ENCODE results near the gene TMEM184A. TPM values are rescaled to one million over a fixed set of nuclear protein-coding genes. Genes with fewer than 3 reads are reported as not detected.

Gene TMEM184A
- total and polyA plus RNA-seq, 4 experiments from 2014 or later, result not detected

DNA sequence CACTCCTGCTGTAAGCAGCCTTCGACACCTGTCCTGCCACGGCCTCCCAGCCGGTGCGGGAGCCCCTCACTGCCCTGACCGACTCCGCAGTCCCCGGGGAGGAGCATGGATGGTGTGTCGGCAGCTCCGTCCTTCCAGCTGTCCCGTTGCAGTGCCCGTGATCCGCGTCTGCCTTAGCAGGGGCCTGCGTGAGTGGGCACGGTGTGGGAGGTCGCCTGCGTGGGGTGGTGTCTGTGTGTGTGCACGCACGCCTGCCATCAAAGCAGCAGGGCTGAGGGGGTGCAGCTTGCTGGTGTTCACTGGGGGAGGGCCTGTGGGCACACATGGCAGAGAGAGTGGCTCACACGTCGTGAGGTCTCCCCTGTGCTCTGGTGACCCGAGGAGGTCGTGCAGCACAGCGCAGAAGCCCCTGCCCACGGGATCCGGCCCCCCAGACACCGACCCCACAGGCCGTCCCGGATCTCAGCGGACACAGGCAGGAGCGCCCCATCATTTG is 15.2 kb downstream of the TMEM184A start:
- no peaks in the 10 kb centered on the region for H3K27me3 ChIP-seq (ENCODE audit: insufficient read depth, low read length)
- Mint-ChIP-seq H3K36me3 (peaks cover 14 to 29% of the 10 kb centered on the region in 2 donors), H3K4me1 (peaks cover 0 to 7% (median 3%) of the 10 kb centered on the region in 4 donors), H3K4me3 (no peak overlapping the region), H3K27me3 (no peaks in the 10 kb centered on the region), H3K9me3 (no peaks in the 10 kb centered on the region), H3K27ac (peak overlapping the region in 1 of 7 donors; percentile 65)
- ChIA-PET CTCF (ENCODE audit: partially characterized antibody) (no interaction called here), POLR2A (ENCODE audit: partially characterized antibody) (no interaction called here)
- intact Hi-C loops (cut with micrococcal nuclease), result no loop called here
- DNase-seq, result peak in 1 of 5 donors; percentile 38
- peaks cover 6% of the 10 kb centered on the region for H3K4me1 ChIP-seq (ENCODE audit: insufficient read depth, low read length)
- no peak overlapping the region for H3K27ac ChIP-seq (ENCODE audit: low read depth, low read length)
- H3K36me3 ChIP-seq (ENCODE audit: insufficient read depth, low read length), result peaks cover 18% of the 10 kb centered on the region
- H3K4me3 ChIP-seq (ENCODE audit: low read length in 2 of 2), result no peak overlapping the region
- no peaks in the 10 kb centered on the region for H3K9me3 ChIP-seq (ENCODE audit: control insufficient read depth in 1 of 2, low read length in 2 of 2)

DNA sequence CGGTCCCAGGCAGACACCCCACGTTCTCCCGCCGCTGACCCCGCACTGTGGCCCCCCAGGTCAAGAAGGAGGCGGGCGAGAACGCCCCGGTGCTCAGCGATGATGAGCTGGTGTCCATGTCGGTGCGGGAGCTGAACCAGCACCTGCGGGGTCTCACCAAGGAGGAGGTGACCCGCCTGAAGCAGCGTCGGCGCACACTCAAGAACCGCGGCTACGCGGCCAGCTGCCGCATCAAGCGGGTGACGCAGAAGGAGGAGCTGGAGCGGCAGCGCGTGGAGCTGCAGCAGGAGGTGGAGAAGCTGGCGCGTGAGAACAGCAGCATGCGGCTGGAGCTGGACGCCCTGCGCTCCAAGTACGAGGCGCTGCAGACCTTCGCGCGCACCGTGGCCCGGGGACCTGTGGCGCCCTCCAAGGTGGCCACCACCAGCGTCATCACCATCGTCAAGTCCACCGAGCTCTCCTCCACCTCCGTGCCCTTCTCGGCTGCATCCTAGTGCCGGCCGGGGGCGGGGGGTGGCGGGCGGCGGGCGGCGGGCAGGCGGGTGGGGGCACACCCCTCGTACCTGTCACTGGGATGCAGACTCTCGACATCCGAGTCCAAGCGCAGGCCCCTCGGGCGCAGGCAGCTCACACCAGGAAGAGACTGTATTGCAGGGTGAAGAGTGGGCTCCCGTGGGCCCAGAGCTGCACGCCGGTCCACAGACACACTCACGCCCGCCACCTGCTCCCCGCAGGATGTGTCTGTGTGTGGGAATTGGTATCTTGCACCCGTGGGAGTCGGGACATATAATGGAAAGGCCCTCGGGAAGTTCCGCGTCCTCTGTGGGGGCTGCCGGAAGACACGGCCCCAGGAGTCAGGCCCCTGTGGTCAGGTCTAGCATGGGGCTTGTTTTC is 15.9 kb downstream of the TMEM184A start:
- Histone ChIP-seq H3K36me3 (ENCODE audit: insufficient read depth, low read length) (peaks cover 18% of the 10 kb centered on the region), H3K4me1 (ENCODE audit: insufficient read depth, low read length) (peaks cover 6% of the 10 kb centered on the region), H3K4me3 (ENCODE audit: low read length in 2 of 2) (no peak overlapping the region), H3K9me3 (ENCODE audit: control insufficient read depth in 1 of 2, low read length in 2 of 2) (no peaks in the 10 kb centered on the region), H3K27ac (ENCODE audit: low read depth, low read length) (no peak overlapping the region), H3K27me3 (ENCODE audit: insufficient read depth, low read length) (no peaks in the 10 kb centered on the region)
- Mint-ChIP-seq H3K4me1 (peaks cover 0 to 7% (median 3%) of the 10 kb centered on the region in 4 donors), H3K27ac (no peak overlapping the region), H3K9me3 (no peaks in the 10 kb centered on the region), H3K4me3 (no peak overlapping the region), H3K36me3 (peaks cover 14 to 29% of the 10 kb centered on the region in 2 donors), H3K27me3 (no peaks in the 10 kb centered on the region)
- CTCF ChIA-PET (ENCODE audit: partially characterized antibody), result no interaction called here
- intact Hi-C loops (cut with micrococcal nuclease), result no loop called here
- peak in 1 of 5 donors; percentile 9 for DNase-seq
- POLR2A ChIA-PET (ENCODE audit: partially characterized antibody), result interaction anchor here (0.8 kb wide), 1 partner anchor 825 kb away, joined by 3 read pairs; no protein-coding TSS in a partner anchor

DNA sequence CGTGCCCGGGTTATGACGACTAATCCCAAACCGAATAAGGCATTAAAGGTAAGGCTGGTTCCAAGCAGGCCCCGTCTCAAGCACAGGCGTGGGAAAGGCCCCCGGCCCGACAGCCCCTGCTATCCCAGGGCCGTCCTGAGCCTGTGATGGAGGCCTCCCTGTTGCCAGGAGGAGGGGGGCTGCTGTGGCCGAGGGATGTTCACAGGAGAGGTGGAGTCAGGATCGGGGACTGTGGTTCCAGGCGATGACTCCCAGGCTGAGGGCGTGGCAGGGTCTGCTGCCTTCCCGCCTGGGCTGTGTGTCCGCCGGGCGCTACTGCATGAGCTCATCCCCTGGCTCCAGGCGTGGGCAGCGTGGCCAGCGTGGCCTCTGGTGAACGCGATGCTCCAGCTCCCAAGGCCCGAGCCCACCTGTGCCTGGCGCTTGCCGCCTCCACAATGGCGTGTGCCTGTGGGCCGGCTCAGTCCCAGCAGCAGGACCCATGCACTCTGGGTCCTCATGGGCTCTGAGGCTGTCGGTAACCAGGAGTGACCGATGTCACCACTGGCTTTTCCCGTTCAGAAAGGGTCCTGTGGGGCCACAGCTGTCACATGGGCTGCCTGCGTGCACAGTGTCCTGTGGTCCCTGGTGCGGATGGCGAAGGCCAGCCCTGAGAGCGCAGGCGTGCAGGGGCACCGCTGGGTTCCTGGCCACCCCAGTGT is 16.7 kb downstream of the TMEM184A start:
- Histone ChIP-seq H3K27me3 (ENCODE audit: insufficient read depth, low read length) (no peaks in the 10 kb centered on the region), H3K4me3 (ENCODE audit: low read length in 2 of 2) (no peak overlapping the region), H3K36me3 (ENCODE audit: insufficient read depth, low read length) (peaks cover 18% of the 10 kb centered on the region), H3K27ac (ENCODE audit: low read depth, low read length) (no peak overlapping the region), H3K4me1 (ENCODE audit: insufficient read depth, low read length) (peaks cover 6% of the 10 kb centered on the region), H3K9me3 (ENCODE audit: control insufficient read depth in 1 of 2, low read length in 2 of 2) (no peaks in the 10 kb centered on the region)
- CTCF ChIA-PET (ENCODE audit: partially characterized antibody), result no interaction called here
- Mint-ChIP-seq H3K27ac (peak overlapping the region in 1 of 7 donors; percentile 30), H3K4me3 (no peak overlapping the region), H3K27me3 (no peaks in the 10 kb centered on the region), H3K9me3 (no peaks in the 10 kb centered on the region), H3K36me3 (peaks cover 14 to 29% of the 10 kb centered on the region in 2 donors), H3K4me1 (peaks cover 0 to 11% (median 3%) of the 10 kb centered on the region in 4 donors)
- POLR2A ChIA-PET (ENCODE audit: partially characterized antibody), result interaction anchor here (0.8 to 1.0 kb wide), 2 partner anchors 31 to 826 kb away, joined by 3 to 7 read pairs; partner anchors contain the start of gene PSMG3
- DNase-seq, result peak in 1 of 5 donors; percentile 17
- intact Hi-C loops (cut with micrococcal nuclease), result no loop called here

DNA sequence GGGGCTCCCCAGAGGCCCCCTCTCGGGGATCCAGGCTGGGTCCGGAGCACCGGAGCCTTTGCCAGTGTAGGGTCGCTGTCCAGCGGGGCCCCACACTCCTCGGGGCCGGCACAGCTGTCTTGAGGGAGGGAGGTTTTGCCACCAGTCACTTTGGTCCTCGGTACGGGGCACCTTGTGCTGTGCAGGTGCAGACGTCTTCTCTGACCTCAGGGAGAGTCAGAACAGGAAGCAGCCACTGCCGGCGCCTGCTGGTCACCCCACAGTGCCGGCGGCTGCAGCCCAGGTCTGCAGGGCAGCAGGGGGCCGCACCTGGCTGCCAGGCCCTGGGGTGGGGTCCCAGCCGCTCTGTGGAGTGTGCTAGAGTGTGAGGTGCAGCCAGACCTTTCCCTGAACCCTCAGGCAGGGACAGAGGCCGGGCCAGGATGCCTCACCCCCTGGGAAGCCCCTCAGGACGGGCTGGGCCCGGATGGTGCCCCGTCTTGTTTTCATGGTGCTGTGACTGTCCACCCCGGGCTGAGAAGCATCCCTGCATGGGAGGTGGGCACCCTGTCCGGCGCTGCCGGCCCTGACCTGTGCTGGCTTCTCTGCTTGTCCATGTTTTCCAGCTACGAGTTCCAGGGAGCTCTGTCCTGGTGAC is 17.3 kb downstream of the TMEM184A start:
- Mint-ChIP-seq H3K27ac (peak overlapping the region in 2 of 7 donors; percentile 30 to 41), H3K4me3 (no peak overlapping the region), H3K36me3 (peaks cover 14 to 29% of the 10 kb centered on the region in 2 donors), H3K4me1 (peaks cover 2 to 18% (median 3%) of the 10 kb centered on the region in 4 donors), H3K9me3 (no peaks in the 10 kb centered on the region), H3K27me3 (no peaks in the 10 kb centered on the region)
- ChIA-PET CTCF (ENCODE audit: partially characterized antibody) (no interaction called here), POLR2A (ENCODE audit: partially characterized antibody) (interaction anchor here (1.0 kb wide), 1 partner anchor 32 kb away, joined by 7 read pairs; the partner anchor contains the start of gene PSMG3)
- intact Hi-C loops (cut with micrococcal nuclease), result no loop called here
- peak in 1 of 5 donors; percentile 35 for DNase-seq
- Histone ChIP-seq H3K36me3 (ENCODE audit: insufficient read depth, low read length) (peaks cover 18% of the 10 kb centered on the region), H3K4me3 (ENCODE audit: low read length in 2 of 2) (no peak overlapping the region), H3K27ac (ENCODE audit: low read depth, low read length) (no peak overlapping the region), H3K27me3 (ENCODE audit: insufficient read depth, low read length) (no peaks in the 10 kb centered on the region), H3K9me3 (ENCODE audit: control insufficient read depth in 1 of 2, low read length in 2 of 2) (no peaks in the 10 kb centered on the region), H3K4me1 (ENCODE audit: insufficient read depth, low read length) (peaks cover 9% of the 10 kb centered on the region)

DNA sequence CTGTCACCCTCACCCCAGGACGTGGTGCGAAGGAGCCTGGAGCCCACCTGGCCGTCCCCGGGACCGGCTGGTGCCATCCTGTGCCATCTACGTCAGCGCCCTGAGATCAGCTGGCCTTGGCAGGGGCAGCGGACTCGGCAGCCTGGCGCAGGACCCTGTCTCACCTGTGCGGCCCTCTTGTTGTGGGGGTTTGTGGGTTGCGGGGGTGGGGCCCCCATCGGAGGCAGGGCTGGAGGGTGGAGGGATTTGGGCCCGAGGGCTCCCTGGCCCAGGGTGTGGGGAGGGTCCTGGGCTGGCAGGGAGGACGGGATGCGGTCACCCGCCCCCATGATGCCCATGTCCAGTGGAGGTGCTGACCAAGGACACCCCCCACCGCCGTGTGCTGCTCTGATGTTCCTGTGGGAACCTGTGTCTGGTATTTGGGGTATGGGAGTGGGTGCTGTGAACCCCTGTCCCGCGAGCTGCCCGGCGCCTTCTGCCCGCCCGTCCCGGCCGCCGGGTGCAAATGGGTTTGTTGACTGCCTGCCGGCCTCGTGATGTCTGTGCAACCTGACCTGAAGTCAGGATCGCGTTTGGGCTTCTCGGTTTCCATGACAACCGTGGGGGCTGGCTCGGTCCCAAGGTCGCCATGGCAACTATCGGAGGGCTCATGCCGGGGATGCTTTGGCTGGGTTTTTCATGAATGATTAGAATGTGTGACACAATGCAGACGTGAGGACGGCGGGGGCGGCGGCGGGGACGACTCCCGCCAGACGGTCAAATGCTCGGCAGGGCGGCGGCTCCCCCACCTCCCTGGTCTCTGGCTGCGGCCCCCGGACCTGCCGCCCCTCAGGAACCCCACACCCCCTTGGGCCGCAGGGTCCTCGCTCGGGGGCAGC is 18.2 kb downstream of the TMEM184A start:
- H3K27me3 Mint-ChIP-seq, result no peaks in the 10 kb centered on the region
- H3K4me3 ChIP-seq (ENCODE audit: low read length in 2 of 2), result no peak overlapping the region
- peak in 1 of 5 donors; percentile 27 for DNase-seq
- H3K27ac Mint-ChIP-seq, result peak overlapping the region in 1 of 7 donors; percentile 82
- H3K4me3 Mint-ChIP-seq, result peak overlapping the region in 1 of 8 donors; percentile 4
- peaks cover 14 to 34% of the 10 kb centered on the region in 2 donors for H3K36me3 Mint-ChIP-seq
- peaks cover 8 to 27% (median 12%) of the 10 kb centered on the region in 4 donors for H3K4me1 Mint-ChIP-seq
- H3K27ac ChIP-seq (ENCODE audit: low read depth, low read length), result no peak overlapping the region
- CTCF ChIA-PET (ENCODE audit: partially characterized antibody), result no interaction called here
- POLR2A ChIA-PET (ENCODE audit: partially characterized antibody), result no interaction called here
- no peaks in the 10 kb centered on the region for H3K9me3 ChIP-seq (ENCODE audit: control insufficient read depth in 1 of 2, low read length in 2 of 2)
- intact Hi-C loops (cut with micrococcal nuclease), result no loop called here
- H3K9me3 Mint-ChIP-seq, result no peaks in the 10 kb centered on the region
- H3K36me3 ChIP-seq (ENCODE audit: insufficient read depth, low read length), result peaks cover 18% of the 10 kb centered on the region
- peaks cover 17% of the 10 kb centered on the region for H3K4me1 ChIP-seq (ENCODE audit: insufficient read depth, low read length)
- H3K27me3 ChIP-seq (ENCODE audit: insufficient read depth, low read length), result no peaks in the 10 kb centered on the region

DNA sequence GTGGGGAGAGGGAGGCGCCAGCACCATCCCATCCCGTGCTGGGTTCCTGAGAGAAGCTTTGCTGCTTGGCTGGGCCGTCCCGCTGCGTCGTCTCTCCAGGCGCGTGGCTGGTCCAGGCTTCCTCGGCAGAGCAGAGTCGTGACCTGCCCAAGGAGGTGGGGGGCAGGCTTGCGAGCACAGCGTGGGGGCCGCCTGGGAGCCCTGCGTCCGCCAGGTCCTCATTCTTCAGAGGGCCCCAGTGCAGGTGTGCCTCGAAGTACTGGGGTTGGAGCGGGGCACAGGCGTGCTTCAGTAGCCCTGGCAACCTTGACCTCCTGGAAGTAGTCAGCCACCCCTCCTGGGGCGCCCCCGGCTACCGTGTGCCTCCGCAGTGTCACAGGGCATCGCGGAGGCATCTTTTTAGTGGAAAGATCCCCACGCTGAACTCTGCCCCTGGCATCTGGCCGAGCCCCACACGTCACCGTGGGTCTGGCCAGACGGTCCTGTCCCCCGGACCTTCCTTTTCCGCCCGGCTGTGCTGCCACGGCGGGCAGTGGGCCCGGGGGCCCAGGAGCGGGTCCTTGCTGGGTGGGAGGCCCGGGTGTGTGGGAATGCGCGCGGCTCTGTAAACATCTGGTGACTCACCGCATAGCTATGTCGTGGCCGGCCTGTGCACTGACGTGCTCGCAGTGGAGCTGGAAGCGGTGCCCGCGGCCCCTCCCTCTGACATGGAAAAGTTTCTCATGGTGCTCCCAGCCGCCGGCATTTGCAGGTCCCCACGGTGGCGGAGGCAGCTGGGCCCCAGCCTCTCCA is 19.1 kb downstream of the TMEM184A start:
- Mint-ChIP-seq H3K4me3 (peak overlapping the region in 1 of 8 donors; percentile 50), H3K9me3 (no peaks in the 10 kb centered on the region), H3K27ac (peak overlapping the region in 2 of 7 donors; percentile 11 to 57), H3K27me3 (no peaks in the 10 kb centered on the region), H3K36me3 (peaks cover 9 to 31% of the 10 kb centered on the region in 2 donors), H3K4me1 (peaks cover 8 to 35% (median 19%) of the 10 kb centered on the region in 4 donors)
- no peaks in the 10 kb centered on the region for H3K9me3 ChIP-seq (ENCODE audit: control insufficient read depth in 1 of 2, low read length in 2 of 2)
- H3K4me1 ChIP-seq (ENCODE audit: insufficient read depth, low read length), result peaks cover 26% of the 10 kb centered on the region
- ChIA-PET POLR2A (ENCODE audit: partially characterized antibody) (interaction anchor here (0.8 kb wide), 1 partner anchor 18 kb away, joined by 3 read pairs; no protein-coding TSS in a partner anchor), CTCF (ENCODE audit: partially characterized antibody) (no interaction called here)
- intact Hi-C loops (cut with micrococcal nuclease), result no loop called here
- H3K36me3 ChIP-seq (ENCODE audit: insufficient read depth, low read length), result peaks cover 18% of the 10 kb centered on the region
- H3K27me3 ChIP-seq (ENCODE audit: insufficient read depth, low read length), result no peaks in the 10 kb centered on the region
- DNase-seq, result peak in 1 of 5 donors; percentile 9
- H3K27ac ChIP-seq (ENCODE audit: low read depth, low read length), result no peak overlapping the region
- H3K4me3 ChIP-seq (ENCODE audit: low read length in 2 of 2), result no peak overlapping the region

Data from CD4-positive, alpha-beta memory T cell (primary cell).